HG03280 (cell line): Measurements from ENCODE around the gene TBPL1.
"Not testable (repeated sequence)": the region's sequence is repeated elsewhere in the genome, so short reads cannot be mapped to it uniquely, and the experiment has no call there.

Experiments
- ATAC-seq: cut with Tn5 transposase; IDR thresholded peaks from one replicate; pipeline ENCODE4 v1.9.1; 2021; ENCODE audit warnings: mild to moderate bottlenecking, moderate library complexity; ENCODE audit not compliant: unreplicated experiment

TBPL1 gene

GRCh38 chr6:133952815-133953633 lies at the start of gene TBPL1:
Gene TBPL1, plus strand, starts transcription at chr6:133953224. Its CDS starts 26,902 bp downstream, at chr6:133980126.
- peak; percentile 87 for ATAC-seq

- ATAC-seq = no peak
Measured at GRCh38 chr6:133903855-133904254, 49.2 kb upstream of the TBPL1 start.

- ATAC-seq = no peak
Measured at GRCh38 chr6:133906050-133906449, 47.0 kb upstream of the TBPL1 start.

- ATAC-seq = peak; percentile 74
Measured at GRCh38 chr6:133916650-133917151, 36.3 kb upstream of the TBPL1 start.

- ATAC-seq = no peak
Measured at GRCh38 chr6:133917781-133918180, 35.2 kb upstream of the TBPL1 start.

GRCh38 chr6:133918208-133918930 lies 34.7 kb upstream of the TBPL1 start:
- ATAC-seq = no peak

GRCh38 chr6:133919362-133919761 lies 33.7 kb upstream of the TBPL1 start:
- ATAC-seq = no peak

- peak; percentile 68 for ATAC-seq
Measured at GRCh38 chr6:133921249-133921859, 31.7 kb upstream of the TBPL1 start.

- peak; percentile 84 for ATAC-seq
Measured at GRCh38 chr6:133923938-133924593, 29.0 kb upstream of the TBPL1 start.

- ATAC-seq = not testable (repeated sequence)
Measured at GRCh38 chr6:133931221-133931620, 21.8 kb upstream of the TBPL1 start.

- ATAC-seq = not testable (repeated sequence)
Measured at GRCh38 chr6:133936352-133936751, 16.7 kb upstream of the TBPL1 start.

GRCh38 chr6:133937909-133938308 lies 15.1 kb upstream of the TBPL1 start:
- ATAC-seq = no peak

- no peak for ATAC-seq
Measured at GRCh38 chr6:133938533-133938932, 14.5 kb upstream of the TBPL1 start.

GRCh38 chr6:133939778-133940667 lies 13.0 kb upstream of the TBPL1 start:
- ATAC-seq = no peak

GRCh38 chr6:133945158-133945557 lies 7.9 kb upstream of the TBPL1 start:
- no peak for ATAC-seq

GRCh38 chr6:133947302-133947900 lies 5.6 kb upstream of the TBPL1 start:
- ATAC-seq = no peak

GRCh38 chr6:133948472-133948871 lies 4.6 kb upstream of the TBPL1 start:
- no peak for ATAC-seq

GRCh38 chr6:133951227-133951626 lies 1.8 kb upstream of the TBPL1 start:
- ATAC-seq = no peak
